Measurements from ENCODE around the gene DPPA2.

The DPPA2 gene

GRCh38 chr3:109353057-109353456 lies 36.7 kb upstream of the DPPA2 start:
- TF ChIP-seq CTCF (conservative IDR thresholded peaks at IDR 0.05; ENCODE audit: low read length): no peak
- no peak for DNase-seq (ENCODE audit: low read depth)
- H3K4me3 ChIP-seq (ENCODE audit: low read length): no peak overlapping the region

DNA sequence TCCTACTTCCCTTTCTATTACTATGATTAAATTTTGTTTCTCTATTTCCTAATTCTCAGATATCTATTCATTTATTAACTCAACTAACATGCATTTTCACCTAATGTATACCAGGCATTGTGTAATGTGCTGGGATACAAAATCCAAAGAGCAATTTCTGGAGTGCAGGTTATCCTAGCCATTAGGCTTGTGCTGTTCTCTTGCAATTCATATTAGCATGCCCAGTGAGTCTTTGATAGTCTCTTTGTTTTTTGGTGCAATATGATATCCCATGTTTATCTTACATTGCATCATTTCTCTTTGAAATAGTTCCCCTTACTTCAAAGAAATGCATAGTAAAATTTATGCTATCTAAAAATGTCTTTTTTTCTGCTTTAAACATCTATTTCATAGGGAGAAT lies 34.9 kb upstream of the DPPA2 start:
- no peak overlapping the region for H3K4me3 ChIP-seq (ENCODE audit: low read length)
- no peak for DNase-seq (ENCODE audit: low read depth)
- TF ChIP-seq CTCF (conservative IDR thresholded peaks at IDR 0.05; ENCODE audit: low read length): no peak

GRCh38 chr3:109346770-109347295 lies 30.5 kb upstream of the DPPA2 start:
- DNase-seq (ENCODE audit: low read depth): no peak
- no peak overlapping the region for H3K4me3 ChIP-seq (ENCODE audit: low read length)
- TF ChIP-seq CTCF (conservative IDR thresholded peaks at IDR 0.05; ENCODE audit: low read length): no peak

DNA sequence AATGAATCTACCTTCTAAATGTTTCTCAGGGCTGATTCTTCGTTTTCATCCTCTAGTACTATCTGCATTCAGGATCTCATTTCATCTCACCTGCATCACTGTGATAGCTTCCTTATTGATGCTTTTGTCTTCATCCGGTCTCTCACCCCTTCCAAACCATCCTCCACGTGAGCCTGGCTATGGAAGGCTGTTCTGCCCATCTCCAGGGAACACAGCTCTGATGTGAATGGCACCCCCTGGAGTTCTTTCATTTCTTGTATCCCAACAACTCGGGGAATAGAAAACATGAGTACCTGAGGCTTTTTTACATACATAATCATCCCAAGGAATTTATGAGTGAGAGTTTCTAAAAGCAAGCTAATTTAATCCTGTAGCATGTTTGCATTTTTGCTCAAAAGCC lies 29.8 kb upstream of the DPPA2 start:
- no peak for TF ChIP-seq CTCF (conservative IDR thresholded peaks at IDR 0.05; ENCODE audit: low read length)
- no peak for DNase-seq (ENCODE audit: low read depth)
- no peak overlapping the region for H3K4me3 ChIP-seq (ENCODE audit: low read length)

DNA sequence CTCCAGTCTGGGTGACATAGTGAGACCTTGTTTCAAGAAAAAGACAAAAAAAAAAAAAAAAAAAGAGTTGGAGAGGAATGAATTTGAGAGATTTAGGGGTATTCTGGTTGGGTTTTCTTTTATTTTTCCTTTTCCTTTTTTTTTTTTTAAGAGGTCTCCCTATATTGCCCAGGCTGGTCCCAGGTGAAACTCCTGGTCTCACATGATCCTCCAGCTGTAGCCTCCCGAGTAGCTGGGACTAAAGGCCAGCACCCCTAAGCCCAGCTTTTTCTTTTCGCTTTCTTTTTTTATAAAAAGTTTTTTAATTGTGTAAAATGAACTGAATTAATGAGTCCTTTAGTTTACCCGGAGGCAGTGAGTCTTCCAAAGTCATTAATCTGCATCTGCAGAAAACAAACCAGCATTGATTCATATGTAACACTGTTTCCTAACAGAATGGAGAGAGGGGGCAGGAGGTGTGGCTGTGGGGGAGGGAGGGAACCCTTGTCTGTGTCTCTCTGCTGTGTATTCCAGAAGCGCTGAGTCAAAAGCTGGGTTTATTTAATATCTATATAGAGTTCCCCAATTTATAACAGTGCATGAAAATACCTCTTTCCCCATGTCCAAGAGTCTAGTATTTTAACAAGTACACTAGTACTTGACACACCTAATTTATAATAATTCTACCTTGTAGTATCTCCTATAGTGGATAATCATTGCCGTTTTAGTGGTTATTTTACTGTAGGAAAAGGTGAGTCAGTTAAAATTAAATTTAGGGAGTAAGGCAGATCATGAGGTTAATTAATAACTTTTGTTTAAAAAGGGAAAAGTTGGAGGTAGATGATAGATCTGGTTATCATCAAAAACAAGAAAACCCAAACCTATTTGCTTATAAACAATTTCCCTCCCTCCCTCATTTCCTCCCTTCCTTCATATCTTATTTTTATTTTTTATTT lies 23.7 kb upstream of the DPPA2 start:
- no peak overlapping the region for H3K4me3 ChIP-seq (ENCODE audit: low read length)
- no peak for TF ChIP-seq CTCF (conservative IDR thresholded peaks at IDR 0.05; ENCODE audit: low read length)

DNA sequence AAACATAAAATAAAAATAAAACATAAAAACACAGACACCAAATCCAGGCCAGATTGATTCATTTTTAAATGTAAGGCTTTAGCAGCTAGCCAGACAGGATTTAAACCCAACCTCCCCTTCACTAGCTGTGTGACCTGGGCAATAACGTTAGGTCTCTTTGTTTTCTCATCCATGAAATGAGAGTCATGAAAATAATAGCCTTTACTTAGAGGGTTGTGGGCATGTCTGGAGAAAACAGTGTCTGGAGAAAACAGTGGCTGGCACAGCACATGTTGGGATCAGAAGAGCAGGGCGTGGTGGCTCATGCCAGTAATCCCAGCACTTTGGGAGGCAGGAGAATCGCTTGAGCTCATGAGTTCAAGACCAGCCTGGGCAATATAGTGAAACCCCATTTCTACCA lies 22.9 kb upstream of the DPPA2 start:
- DNase-seq (ENCODE audit: low read depth): no peak
- no peak overlapping the region for H3K4me3 ChIP-seq (ENCODE audit: low read length)
- TF ChIP-seq CTCF (conservative IDR thresholded peaks at IDR 0.05; ENCODE audit: low read length): no peak

More for the DNA sequence above, 23.7 kb upstream of the DPPA2 start:
- no peak for DNase-seq (ENCODE audit: low read depth)

DNA sequence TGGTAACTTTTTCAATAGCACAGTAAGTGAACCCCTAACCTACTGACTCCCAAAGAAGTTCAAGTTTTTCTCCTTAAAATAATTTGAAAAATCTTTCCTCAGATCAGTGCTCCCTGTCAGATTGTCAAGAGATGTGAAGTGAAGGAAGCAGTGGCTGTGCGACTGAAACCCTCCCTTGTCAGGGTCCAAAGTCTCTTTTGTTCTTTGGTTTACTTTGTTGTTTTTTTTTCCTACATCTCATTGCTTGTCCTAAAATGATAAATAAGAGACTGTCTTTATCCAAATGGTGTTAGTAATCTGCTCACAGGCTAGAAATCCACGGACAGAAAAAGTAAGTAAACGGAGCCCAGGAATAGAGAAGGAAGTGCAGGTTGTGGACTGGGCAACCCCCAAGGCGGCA lies 22.0 kb upstream of the DPPA2 start:
- DNase-seq (ENCODE audit: low read depth): no peak
- TF ChIP-seq CTCF (conservative IDR thresholded peaks at IDR 0.05; ENCODE audit: low read length): no peak
- H3K4me3 ChIP-seq (ENCODE audit: low read length): no peak overlapping the region
